NB4 (cell line): ENCODE data around the gene USP48.

Experiments
- DNase-seq: peaks from one replicate; pipeline ENCODE4 v3.0.0; 2010; ENCODE audit warnings: low read depth
- H3K4me3 ChIP-seq: one replicate; pipeline ENCODE4 v1.5.1; 2011; ENCODE audit warnings: mild to moderate bottlenecking, low read depth, low read length, moderate library complexity
- MYC ChIP-seq: IDR thresholded peaks from 2 replicates; pipeline ENCODE4 v1.6.1; 2011; ENCODE audit warnings: low read depth, low read length
- POLR2A ChIP-seq: IDR thresholded peaks from 2 replicates; pipeline ENCODE4 v1.6.1; 2011; ENCODE audit warnings: mild to moderate bottlenecking; ENCODE audit not compliant: insufficient read length; ENCODE audit errors: extremely low read depth
- TF ChIP-seq, protein P1 (sequence below): IDR thresholded peaks from 2 replicates; pipeline ENCODE4 v1.6.1; 2011; ENCODE audit warnings: low read depth, low read length
- TF ChIP-seq, protein P2 (sequence below): IDR thresholded peaks from one replicate; pipeline ENCODE4 v1.5.1; 2012; ENCODE audit warnings: low read depth, low read length

USP48 gene

DNA sequence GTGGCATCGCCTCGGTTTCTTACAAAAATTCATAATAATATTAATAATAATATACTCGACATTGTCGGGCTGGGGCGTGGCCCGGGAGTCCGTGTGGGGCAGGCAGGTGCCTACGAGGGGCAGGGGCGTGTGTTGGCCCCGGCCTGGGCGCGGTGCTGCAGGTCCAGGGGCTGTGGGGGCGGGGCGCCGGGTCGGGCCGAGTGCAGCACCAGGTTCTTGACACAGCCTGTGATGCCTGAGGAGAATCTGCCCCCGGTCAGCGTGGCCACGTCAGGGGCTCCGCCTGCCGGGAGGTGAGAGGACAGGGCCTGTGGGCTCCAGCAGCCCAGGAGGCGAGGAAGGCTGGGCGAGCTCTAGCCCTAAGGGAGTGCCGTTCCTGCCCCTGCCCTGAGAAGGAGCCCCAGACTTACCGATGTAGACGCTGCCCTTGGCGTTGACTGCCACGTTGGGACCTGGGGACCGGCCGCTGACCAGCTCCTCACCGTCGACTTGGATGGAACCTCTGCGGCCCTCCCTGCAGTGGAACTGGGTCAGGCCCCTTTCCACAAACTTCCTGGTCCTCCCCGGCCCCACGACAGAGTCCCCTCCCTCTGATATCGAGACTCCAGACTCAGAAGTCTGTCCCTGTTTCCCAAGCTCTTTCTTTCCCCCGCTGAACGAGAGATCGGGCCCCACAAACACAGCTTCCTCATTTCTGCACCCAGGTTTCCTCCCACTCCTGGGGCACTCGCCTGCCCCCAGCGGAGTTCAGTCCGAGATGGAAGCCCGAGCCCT is 40.4 kb upstream of the USP48 start:
- DNase-seq: peak; percentile 78

DNA sequence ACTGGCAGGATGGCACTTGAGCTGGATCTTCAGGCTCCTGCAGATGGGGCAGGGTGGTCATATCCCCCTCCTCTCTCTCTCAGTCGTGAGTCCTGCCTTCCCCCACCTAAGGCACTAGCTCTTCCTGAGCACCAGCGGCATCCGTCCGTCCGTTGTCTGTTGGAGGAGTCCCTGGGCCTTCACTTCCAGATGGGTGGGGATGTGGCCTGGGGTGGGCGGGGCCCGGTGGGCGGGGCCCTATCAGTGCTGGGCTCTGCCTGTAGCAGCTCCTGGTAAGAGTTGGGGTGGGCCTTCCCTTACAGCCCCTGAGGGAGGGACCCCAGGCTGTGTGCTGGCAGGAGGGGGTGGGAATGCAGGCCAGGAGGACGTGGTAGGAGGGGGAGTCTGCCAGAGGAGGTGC is 39.4 kb upstream of the USP48 start:
- TF ChIP-seq MYC (no peak), POLR2A (no peak)
- TF ChIP-seq, protein P1, sequence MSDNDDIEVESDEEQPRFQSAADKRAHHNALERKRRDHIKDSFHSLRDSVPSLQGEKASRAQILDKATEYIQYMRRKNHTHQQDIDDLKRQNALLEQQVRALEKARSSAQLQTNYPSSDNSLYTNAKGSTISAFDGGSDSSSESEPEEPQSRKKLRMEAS: no peak
- TF ChIP-seq, protein P2, sequence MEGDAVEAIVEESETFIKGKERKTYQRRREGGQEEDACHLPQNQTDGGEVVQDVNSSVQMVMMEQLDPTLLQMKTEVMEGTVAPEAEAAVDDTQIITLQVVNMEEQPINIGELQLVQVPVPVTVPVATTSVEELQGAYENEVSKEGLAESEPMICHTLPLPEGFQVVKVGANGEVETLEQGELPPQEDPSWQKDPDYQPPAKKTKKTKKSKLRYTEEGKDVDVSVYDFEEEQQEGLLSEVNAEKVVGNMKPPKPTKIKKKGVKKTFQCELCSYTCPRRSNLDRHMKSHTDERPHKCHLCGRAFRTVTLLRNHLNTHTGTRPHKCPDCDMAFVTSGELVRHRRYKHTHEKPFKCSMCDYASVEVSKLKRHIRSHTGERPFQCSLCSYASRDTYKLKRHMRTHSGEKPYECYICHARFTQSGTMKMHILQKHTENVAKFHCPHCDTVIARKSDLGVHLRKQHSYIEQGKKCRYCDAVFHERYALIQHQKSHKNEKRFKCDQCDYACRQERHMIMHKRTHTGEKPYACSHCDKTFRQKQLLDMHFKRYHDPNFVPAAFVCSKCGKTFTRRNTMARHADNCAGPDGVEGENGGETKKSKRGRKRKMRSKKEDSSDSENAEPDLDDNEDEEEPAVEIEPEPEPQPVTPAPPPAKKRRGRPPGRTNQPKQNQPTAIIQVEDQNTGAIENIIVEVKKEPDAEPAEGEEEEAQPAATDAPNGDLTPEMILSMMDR: no peak
- peak; percentile 25 for DNase-seq
- H3K4me3 ChIP-seq: no peak overlapping the region

More for the DNA sequence above, 40.4 kb upstream of the USP48 start:
- H3K4me3 ChIP-seq: no peak overlapping the region
- no peak for TF ChIP-seq POLR2A
- no peak for TF ChIP-seq MYC
- TF ChIP-seq, protein P2: no peak
- TF ChIP-seq, protein P1: no peak

DNA sequence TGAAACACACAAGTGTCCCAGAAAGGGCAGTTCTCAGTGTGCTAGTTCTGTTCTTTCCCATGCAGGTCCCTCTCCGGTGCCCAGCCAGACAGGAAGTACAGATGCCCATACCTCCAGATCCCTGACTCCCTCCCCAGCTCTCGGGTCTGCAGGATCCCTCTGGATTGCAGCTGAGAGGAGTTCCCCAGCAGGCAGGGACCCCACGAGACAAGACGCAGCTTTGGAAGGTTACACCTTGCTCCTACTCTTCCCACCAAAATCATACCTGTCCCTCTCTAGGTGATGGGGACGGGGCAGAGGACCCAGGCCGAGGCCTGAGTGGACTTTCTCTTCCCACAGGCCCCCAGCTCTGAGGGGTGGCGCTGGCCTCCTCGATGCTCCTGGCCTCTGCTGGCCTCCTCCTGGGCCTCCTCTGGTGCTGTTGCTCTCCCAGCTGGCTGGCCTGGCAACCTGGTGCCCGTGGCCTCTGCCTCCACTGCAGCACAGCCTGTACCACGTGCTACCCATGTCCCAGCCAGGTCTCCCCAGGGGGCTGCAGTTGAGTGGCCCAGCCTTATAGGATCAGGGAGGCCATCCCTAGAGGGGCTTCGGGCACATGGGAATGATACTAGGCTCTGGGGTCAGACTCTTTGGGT is 38.6 kb upstream of the USP48 start:
- TF ChIP-seq, protein P1: no peak
- no peak for TF ChIP-seq POLR2A
- TF ChIP-seq, protein P2: no peak
- no peak for TF ChIP-seq MYC
- no peak for DNase-seq
- no peak overlapping the region for H3K4me3 ChIP-seq

DNA sequence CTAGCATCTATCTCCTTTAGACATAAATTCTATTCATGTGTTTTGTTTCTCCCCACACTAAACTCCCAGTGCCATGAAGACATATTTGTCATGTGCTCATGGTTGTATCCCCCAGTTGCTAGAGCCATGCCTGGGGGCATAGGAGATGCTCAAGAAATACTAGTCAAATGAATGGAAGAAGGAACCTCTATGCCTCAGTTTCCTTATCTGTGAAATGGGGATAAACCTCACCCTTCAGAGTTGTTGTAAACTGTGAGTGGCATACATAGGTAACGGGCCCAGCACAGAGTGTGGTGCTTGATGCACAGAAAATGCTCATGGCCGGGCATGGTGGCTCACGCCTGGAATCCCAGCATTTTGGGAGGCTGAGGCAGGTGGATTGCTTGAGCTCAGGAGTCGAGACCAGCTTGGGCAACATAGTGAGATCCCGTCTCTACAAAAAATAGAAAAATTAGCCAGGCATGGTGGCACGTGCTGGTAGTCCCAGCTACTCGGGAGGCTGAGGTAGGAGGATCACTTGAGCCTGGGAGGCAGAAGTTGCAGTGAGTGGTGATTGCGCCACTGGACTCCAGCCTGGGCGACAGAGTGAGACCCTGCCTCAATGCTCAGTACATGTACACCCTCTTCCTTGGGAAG is 37.8 kb upstream of the USP48 start:
- no peak for DNase-seq
- TF ChIP-seq, protein P1: no peak
- TF ChIP-seq, protein P2: no peak
- no peak for TF ChIP-seq POLR2A
- H3K4me3 ChIP-seq: no peak overlapping the region

DNA sequence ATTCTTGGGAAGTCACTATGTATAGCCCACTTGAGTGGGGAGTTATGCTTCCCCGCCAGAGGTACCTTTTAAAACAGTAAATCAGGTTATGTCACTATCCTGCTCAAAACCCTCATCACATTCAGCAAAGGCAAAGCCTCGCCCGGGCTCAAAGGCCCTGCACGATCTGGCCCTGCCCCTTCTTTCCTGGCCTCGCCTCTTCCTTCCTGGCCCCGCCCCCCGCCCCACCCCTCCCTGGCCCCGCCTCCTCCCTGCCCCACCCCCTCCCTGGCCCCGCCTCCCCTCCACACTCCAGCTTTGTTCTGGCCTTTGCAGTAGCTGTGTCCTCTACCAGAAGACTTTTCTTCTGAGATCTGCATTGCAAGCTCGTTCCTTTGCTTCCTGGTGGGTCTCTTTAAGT is 35.7 kb upstream of the USP48 start:
- peak; percentile 66 for DNase-seq
- no peak overlapping the region for H3K4me3 ChIP-seq
- TF ChIP-seq, protein P1: no peak
- TF ChIP-seq POLR2A (no peak), MYC (no peak)
- TF ChIP-seq, protein P2: no peak
